ENCODE results near the gene SUN2. TPM values are rescaled to one million over a fixed set of nuclear protein-coding genes. Genes with fewer than 3 reads are reported as not detected.

SUN2 gene
- total and polyA plus RNA-seq, 2 donors (not counting 3 experiments of a cell fraction or from before 2014, with no cell fraction given), result 76.7 to 133 TPM

- no peak for FAIRE-seq
- no peaks in the 10 kb centered on the region for H3K79me2 ChIP-seq (ENCODE audit: control insufficient read depth, insufficient read depth, low read length)
- CTCF ChIA-PET, result interaction anchor here (1.4 to 3.8 kb wide), 2 partner anchors 21 to 81 kb away, joined by 4 to 23 read pairs; no protein-coding TSS in a partner anchor
- no TSS peak for BruUV-seq (replicated peaks)
- H4K20me1 ChIP-seq (replicated peaks; ENCODE audit: control insufficient read depth, extremely low read depth, insufficient read depth, low read length), result no peaks in the 10 kb centered on the region
- dilution Hi-C loops (cut with MboI; ENCODE audit: extremely low pct_ligation_motif_present, low sequenced_read_pairs) (no loop called here), intact Hi-C loops (cut with micrococcal nuclease) (no loop called here)
- no peak overlapping the region for H3K9ac ChIP-seq (replicated peaks; ENCODE audit: extremely low read depth, insufficient read depth, low read length)
- H3K4me2 ChIP-seq (ENCODE audit: insufficient read depth, low read length), result no peak overlapping the region
- no peak overlapping the region for H3K27ac ChIP-seq (ENCODE audit: insufficient read depth, low read depth, low read length)
- H3K27me3 ChIP-seq (ENCODE audit: control insufficient read depth in 2 of 2, insufficient read depth in 2 of 2, low read length in 2 of 2), result no peaks in the 10 kb centered on the region
- peaks cover 0 to 3% of the 10 kb centered on the region in 2 experiments for H3K36me3 ChIP-seq (ENCODE audit: control insufficient read depth in 2 of 2, extremely low read depth in 1 of 2, insufficient read depth in 2 of 2, low read length in 2 of 2)
- no peaks in the 10 kb centered on the region for H3K9me1 ChIP-seq (replicated peaks; ENCODE audit: control insufficient read depth, extremely low read depth, insufficient read depth, low read length)
- no peaks in the 10 kb centered on the region for H3K9me3 ChIP-seq (replicated peaks; ENCODE audit: control insufficient read depth, insufficient read depth, low read length)
- no peak overlapping the region for H2AFZ ChIP-seq (ENCODE audit: low read depth, low read length)
- H3K4me3 ChIP-seq (replicated peaks in 1 of 3; ENCODE audit: insufficient read depth in 1 of 3, low read depth in 1 of 3, low read length in 3 of 3), result no peak overlapping the region
- peaks cover 22% of the 10 kb centered on the region for H3K4me1 ChIP-seq (ENCODE audit: control insufficient read depth, extremely low read depth, insufficient read depth, low read length)
- no peak for TF ChIP-seq FOS (IDR thresholded peaks at IDR 0.05; ENCODE audit: borderline replicate concordance, insufficient read depth, low read length)
- TF ChIP-seq GATA2 (IDR thresholded peaks at IDR 0.05; ENCODE audit: insufficient read depth, insufficient read length, low read depth, low read length), result no peak
- no peak for TF ChIP-seq POLR2AphosphoS5 (IDR thresholded peaks at IDR 0.05; ENCODE audit: insufficient read depth, low read depth, low read length)
- no peak for TF ChIP-seq CTCF (IDR thresholded peaks at IDR 0.05; ENCODE audit: extremely low read depth in 1 of 2, insufficient read depth in 1 of 2, low read depth in 1 of 2, low read length in 2 of 2)
- no peak for TF ChIP-seq POLR2A (IDR thresholded peaks at IDR 0.05; ENCODE audit: low read depth, low read length)
- no peak for TF ChIP-seq MAX (IDR thresholded peaks at IDR 0.05; ENCODE audit: insufficient read depth, insufficient read length)
- no peak for TF ChIP-seq JUN (IDR thresholded peaks at IDR 0.05; ENCODE audit: borderline replicate concordance, insufficient read depth, insufficient read length, low read depth)
- POLR2A ChIA-PET, result no interaction called here
- DNase-seq (ENCODE audit: low read depth, low spot score), result no peak
These were observed 33.8 kb upstream of the SUN2 start for GRCh38 chr22:38789606-38790005.
